ENCODE results near the gene IGF1R.

Gene IGF1R

DNA sequence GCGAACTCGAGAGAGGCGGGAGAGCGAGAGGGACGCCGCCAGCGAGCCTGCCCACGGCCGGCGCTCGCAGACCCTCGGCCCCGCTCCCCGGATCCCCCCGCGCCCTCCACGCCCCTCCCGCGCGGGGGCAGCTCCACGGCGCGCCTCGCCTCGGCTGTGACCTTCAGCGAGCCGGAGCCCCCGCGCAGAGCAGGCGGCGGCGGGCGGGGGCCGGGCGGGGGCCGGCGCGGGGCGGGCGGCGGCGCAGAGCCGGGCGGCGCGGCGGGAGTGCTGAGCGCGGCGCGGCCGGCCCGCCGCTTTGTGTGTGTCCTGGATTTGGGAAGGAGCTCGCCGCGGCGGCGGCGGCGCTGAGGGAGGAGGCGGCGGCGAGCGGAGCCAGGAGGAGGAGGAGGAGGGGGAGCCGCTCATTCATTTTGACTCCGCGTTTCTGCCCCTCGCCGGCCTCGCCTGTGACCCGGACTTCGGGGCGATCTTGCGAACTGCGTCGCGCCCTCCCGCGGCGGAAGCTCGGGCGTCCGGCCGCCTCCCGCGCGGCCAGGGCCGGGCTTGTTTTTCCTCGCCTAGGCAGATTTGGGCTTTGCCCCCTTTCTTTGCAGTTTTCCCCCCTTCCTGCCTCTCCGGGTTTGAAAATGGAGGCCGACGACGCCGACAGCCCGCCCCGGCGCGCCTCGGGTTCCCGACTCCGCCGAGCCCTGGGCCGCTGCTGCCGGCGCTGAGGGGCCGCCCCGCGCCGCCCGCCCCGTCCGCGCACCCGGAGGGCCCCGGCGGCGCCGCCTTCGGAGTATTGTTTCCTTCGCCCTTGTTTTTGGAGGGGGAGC, 524 bp downstream of the IGF1R start:
- FAIRE-seq = no peak

DNA sequence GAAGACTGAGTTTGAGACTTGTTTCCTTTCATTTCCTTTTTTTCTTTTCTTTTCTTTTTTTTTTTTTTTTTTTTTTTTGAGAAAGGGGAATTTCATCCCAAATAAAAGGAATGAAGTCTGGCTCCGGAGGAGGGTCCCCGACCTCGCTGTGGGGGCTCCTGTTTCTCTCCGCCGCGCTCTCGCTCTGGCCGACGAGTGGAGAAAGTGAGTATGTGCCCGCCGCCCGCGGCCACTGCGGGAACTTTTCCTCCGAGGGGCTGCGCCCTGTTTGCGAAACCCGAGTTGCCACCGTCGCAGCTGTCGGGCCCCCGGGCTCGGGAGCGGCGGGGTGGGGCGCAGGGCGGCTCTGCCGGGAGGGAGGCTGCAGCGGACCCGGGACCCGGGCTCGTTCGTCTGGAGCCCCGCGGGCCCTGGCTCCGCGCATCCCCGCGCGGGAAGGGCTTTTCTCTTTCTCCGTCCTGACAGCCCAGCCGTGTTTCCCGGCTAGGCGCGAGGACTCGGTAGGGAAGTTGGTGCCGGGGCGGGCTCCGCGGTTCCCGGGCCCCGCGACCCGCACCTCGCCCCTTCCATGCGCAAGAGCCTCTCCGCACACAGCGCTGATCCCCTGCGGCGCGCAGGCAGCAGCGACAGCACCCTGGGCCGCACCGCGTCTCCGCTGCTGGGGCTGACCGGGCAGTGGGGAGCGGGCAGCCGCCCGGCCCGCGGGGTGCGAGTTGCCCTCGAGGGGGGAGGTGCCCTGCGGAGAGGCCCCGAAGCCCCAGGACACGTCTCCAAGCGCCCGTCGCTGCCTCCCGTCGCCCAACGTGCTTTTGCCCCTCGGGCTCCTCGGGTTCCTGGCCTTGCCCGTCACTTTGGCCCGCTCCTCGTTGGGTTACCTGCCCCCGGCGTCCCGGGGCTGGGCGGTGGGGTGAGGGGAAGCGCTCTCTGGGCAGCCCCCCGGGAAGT, 1.4 kb downstream of the IGF1R start:
- FAIRE-seq = no peak

DNA sequence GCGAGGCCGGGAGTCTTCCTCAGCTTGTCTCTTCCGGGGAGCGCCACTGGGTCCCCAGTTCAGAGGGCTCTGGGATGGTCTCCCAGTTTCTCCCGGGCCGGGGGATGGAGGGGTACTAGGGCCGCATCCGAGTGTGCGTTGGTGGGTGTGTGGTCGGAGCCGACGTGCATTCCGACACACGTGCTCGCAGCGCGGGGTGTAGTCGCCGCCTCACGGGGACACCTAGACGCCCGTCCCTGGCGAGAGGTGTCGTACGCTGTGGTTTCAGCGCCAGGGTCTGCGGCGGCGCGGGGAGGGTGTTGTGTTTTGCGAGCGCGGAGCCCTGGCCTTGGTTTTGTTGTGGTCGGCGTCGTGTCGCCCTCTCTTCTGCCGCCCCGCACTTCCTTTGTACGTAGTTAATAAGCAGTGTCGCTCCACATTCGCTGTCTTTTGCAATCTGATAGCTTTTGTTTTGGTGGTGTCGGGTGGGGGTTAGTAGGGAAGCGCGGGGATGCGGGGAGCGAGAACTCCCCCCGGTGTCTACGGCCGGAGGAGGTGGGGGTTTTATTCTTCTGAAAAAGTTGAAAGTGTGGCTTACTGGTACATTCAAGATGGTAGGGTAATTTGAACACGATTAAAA, 2.2 kb downstream of the IGF1R start:
- no peak for FAIRE-seq

DNA sequence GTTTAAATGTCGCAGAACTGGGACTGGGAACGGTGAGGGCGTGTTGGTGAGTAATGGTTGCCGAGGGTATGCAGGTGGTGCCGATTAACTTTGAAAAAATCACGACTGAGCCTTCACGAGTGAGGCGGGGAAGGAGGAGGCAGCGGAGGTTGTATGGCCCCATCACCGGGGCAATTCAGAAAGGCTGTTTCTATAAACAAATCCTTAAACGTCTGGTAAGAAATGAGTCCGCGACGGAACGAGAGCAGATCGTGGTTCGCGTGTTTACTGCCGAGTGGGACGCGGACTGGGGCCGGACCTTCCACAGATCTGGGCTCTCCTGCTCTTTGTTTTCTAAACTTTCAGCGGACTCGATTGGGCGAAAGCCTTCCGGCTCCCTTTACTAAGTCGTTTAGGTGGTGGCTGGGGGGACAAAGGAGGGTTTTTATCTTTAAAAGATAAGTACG, 2.7 kb downstream of the IGF1R start:
- FAIRE-seq = no peak

DNA sequence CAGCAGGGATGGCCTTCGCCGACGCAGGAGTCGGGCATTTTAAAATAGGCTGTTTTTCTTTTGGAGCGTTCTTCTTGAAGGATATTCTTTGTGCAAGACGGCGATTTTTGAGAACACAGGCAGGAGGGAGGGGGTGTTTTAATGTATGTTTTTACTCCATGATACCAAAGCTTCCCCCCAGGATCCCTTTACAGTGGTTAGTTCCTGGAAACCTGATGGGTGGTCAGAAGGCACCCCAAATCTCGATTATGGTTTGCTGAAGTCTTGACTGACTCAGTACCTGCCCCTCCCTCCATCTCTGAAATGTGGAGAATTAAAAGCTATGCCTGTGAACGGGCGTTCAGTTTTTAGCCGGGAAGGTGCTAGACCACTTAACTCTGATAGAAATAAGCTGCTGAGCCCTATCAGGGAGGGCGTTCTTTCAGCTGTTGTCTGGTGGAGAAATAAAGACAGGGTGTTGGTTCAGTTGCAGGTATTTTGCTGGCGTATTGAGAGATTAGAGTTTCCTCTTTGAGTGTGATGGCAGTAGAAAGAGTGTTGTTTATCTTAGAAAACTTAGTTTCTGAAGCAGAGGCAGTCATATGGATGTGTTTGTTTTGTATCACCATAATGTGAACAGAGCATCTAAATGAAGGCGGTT, 3.4 kb downstream of the IGF1R start:
- FAIRE-seq = peak; percentile 6

DNA sequence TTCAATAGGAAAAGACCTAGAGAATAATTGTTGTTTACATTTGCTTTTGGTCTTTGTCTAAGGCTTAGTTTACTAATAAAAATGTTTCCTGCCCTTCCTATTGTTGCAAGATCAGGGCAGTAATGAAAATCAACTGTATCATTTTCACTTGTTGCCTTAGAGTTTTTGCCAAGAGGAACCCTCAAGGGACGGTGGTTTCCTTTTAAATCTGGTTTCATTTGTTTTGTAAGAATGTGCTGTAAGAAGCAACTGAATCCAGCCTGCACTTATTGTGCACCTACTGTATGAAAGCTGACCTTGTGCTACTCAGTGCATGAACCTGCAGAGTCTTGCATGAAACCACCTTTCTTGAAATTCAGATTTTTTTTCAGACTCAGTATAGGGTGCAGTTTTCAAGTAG, 5.3 kb downstream of the IGF1R start:
- no peak for FAIRE-seq

DNA sequence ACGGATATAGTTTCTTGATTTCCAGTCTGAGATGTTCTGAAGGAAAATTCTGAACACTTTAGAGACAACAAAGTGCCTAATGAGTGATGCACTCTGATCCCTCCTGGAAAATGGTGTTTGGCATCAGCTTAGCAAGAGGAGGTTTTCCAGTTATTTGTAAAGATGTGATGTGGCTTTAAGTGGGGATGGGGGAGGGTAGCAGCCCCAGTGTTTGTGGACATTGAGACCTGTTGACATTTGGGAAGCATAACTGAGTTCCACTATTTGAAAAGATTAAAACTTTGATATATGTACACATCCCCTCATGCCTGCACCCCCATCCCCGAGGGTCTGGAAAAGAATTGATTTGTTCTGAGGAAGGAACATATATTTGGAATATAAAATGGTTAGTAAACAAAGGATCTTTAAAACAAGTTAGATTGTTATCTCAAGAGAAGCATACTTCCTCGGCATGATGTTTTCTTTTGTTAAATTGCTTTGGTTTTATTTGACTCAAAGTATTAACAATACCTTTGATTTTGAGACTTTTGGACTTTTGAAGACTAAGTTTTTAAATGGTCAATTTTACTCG, 6.5 kb downstream of the IGF1R start:
- peak; percentile 37 for FAIRE-seq

DNA sequence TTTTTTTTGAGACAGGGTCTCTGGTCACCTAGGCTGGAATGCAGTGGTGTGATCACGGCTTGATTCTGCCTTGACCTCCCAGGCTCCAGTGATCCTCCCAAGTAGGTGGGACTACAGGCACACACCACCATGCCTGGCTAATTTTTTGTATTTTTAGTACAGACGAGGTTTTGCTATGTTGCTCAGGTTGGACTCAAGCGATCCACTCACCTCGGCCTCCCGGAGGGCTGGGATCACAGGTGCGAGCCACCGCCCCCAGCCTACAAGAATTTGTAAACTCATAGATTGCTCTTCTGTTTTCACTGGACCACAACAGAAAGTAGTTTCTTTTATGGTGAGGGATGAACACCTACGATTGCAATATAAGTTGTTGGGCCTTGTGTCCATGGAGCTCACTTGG, 7.4 kb downstream of the IGF1R start:
- FAIRE-seq = no peak

DNA sequence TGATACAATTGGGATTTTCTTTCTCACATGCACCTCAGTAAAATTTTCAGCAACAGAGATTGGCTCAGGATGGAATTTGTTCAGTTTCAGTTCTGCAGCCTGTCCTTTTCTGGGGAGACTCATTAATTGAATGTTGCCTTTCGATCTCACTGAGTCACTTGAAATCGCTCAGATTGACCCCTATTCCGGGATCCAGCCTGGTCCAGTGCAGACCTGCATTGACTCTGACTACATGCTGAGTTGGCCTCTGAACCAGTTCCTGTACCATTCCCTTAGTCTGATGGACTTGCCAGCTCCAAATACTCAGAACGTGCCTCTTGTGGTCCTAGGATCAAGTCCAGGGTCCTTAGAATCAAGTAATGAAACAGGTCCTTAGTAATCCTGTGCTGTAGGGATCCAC, 9.4 kb downstream of the IGF1R start:
- no peak for FAIRE-seq

DNA sequence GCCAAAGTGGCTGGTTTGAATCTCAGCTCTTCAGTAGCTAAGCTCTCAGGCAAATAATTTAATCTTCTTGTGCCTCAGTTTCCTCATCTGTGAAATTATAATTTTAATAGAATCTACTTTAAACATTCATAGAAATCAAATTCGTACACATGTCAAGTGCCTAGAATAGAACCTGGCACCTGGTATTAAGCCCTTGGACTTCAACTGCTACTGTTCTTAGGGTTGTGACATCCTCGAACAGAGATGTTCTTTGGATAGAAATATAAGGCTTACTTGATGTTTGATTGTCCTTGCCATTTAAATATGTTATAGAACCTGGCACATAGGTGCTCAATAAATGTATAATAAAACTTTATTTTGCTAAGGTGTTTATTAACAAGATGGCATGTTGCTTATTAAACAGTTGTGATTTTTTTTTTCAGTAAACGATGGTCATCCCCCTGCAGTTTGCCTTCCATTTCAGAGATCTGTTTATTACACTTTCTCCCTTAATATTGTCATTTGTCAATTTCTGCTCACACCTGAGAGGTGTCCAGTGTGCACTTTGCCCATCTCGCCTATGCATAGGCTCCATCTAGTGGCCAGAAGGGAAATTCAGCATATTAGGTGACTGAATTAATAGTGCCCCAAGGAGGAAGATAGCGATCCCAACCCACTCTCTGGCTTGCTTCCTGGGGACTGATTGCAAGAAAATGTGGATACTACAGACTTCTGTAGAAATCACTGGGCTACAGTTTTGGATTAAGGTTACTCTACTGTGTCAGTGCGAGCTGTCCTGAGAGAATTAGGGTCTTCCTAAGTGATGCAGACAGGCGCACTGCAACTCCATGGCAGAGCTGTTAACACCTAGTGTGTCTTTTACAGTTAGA, 10.7 kb downstream of the IGF1R start:
- FAIRE-seq = peak; percentile 67

DNA sequence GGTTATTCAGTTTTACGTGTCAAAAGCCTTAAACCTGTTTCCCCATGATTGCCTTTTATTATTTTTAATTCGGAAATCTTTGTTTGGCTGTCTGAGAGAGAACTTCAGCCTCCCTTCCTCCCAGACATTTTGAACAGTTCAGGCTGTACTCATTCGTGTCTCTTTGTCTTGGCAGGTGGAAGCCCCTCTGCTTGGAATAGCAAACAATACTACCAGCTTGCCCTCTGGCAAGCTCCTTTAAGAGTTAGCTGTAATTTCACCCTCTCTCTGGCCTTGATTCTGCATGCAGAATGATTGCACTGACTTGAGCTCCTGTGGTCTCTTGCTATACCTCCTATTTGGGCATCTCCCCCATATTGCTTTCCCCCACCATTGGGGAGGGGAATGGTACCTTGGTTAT, 11.7 kb downstream of the IGF1R start:
- FAIRE-seq = no peak

DNA sequence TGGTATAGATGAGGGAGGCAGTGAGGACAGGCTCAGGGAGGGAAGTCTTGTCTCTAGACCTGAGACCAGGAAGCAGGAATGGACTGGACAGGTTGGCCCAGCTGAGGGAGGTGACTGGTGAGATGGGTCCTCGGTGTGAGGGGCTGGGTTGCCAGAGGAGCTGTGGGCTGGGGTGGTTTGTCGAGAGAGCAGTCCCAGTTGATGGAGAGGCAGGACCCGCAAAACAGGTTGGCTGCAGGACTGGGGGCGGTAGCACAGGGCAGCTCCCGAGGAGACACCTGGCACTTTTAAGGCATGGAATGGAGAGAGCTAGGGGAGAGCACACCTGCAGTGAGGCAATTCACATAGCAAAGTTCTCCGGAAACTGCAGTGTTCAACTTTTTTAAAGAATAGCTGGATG, 14.7 kb downstream of the IGF1R start:
- FAIRE-seq = no peak

DNA sequence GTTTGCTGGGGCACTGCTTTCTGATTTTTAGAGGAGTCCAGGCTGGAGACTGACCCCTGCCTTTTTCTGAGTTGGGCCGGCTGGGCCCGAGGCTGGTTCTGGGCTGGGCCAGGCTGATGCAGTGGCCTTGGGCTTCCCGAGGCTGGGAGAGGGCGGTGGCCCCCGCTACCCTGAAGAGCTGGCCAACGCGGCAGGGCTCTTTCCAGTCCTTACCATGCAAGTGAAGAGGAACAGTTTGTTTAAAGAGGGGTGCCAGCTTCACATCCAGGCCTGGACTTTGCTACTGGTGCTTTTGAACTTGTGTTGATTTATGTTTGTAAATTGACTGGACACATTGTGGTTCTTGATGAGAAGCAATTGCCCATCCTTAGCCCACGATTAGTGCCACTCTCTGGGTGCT, 15.3 kb downstream of the IGF1R start:
- FAIRE-seq = no peak

DNA sequence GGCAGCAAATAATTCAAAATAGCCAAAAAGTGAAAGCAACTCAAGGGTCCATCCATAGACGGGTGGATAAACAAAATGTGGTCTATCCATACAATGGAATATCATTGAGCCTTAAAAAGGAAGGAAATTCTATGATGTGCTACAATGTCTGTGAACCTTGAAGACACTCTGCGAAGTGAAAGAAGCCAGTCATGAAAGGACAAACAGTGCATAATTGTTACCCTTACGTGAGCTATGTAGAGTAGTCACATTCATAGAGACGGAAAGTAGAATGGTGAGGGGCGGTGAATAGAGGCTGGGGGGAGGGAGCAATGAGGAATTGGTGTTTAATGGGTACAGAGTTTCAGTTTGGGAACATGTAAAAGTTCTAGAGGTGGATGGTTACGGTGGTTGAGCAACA, 18.1 kb downstream of the IGF1R start:
- no peak for FAIRE-seq

DNA sequence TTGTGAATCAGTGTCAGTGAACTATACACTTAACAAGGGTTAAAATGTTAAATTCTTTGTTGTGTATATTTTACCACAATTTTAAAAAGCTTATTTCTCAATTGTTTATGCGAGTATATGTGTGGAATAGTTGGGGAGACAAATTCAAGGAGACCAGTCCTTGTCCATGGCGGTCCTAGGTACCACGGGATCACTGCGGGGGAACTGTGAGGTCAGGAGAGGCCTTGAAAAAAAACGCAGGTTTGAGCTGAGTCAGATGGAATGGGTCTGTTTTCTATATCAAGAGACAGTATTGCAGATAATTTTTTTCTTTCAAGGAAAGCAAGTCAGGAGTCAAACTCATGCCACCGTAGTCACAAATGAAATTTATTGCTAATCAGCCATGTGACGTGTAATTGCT, 18.5 kb downstream of the IGF1R start:
- FAIRE-seq = no peak

DNA sequence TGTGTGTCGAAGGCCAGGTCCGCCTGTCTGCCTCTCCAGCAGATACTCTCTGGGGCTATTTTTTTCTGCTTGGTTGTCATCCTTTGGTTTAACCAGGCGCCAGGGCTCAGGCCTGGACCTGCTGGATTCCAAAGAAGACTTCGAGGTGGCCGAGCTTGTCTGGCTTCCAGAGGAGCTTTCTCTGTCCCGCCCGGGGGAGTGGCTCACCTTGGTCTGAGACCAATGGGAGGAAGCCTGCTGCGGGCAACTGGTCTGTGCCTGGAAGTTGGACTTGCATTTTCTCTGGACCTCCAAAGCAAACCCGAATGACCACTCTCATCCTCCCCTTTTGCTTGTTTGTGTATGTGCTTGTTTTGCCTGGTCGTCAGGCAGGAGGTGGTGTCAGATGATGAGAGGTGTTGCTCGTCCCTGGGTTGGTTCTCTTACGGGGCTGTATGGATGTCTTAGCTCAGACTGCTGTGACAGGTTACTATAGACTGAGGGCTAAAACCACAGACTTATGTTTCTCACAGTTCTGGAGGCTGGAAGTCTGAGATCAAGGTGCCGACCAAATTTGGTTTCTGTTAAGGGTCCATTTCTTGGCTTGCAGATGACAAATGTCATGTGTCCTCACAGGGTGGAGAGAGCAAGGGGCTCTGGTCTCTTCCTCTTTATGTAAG, 19.3 kb downstream of the IGF1R start:
- FAIRE-seq = no peak

DNA sequence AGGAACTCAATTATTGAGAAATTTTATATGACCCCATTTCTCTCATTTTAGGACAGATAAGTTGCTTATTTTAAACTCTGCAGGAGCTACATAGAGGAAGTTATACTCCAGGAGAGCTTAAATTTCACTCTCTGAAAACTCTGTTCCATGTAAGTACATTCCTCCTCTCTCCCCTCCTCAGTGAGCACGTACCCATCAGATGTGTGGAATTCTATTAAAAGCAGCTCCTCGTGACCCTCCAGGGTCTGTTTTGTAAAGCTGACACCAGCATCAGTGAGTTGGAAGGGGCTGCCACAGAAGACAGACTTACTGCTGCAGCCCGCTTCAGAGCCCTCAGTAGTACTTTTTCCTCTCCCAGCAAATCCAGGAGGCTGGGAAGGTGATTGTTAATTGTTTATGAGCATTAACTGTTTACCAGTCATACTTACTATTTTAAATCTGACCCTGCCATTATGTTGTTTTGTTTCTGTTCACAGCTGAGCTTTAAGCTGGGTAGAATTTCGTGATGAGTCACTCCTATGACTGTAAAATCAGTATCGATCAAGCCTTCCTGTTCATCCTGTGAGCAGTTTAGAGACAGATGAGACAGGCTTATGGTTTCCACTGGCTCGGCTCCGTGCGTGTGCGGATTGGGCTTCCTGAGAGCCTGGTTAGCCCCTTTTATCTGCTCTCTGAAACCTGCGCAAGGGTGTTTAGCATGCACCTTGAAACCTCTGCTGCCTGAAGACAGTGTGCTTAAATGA, 20.4 kb downstream of the IGF1R start:
- no peak for FAIRE-seq

DNA sequence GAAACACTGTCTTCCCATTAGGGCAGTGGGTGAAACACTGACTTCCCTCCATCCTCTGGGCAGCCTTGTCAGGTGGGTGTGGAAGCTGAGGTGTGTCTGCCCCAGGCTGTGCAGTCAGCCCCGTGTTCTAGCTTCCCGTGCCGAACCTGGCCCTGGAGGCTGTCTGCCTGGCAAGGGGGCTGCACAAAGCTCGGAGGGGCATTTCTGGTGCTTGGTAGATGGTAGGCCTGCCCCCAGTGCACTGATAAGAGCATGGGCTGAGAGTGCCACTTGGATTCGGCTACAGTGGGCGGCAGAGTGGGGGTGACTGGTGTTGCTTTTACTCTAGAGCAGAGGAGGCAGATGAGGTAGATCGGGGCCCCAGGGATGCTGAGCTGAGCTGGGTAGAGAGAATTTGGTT, 21.3 kb downstream of the IGF1R start:
- FAIRE-seq = no peak

DNA sequence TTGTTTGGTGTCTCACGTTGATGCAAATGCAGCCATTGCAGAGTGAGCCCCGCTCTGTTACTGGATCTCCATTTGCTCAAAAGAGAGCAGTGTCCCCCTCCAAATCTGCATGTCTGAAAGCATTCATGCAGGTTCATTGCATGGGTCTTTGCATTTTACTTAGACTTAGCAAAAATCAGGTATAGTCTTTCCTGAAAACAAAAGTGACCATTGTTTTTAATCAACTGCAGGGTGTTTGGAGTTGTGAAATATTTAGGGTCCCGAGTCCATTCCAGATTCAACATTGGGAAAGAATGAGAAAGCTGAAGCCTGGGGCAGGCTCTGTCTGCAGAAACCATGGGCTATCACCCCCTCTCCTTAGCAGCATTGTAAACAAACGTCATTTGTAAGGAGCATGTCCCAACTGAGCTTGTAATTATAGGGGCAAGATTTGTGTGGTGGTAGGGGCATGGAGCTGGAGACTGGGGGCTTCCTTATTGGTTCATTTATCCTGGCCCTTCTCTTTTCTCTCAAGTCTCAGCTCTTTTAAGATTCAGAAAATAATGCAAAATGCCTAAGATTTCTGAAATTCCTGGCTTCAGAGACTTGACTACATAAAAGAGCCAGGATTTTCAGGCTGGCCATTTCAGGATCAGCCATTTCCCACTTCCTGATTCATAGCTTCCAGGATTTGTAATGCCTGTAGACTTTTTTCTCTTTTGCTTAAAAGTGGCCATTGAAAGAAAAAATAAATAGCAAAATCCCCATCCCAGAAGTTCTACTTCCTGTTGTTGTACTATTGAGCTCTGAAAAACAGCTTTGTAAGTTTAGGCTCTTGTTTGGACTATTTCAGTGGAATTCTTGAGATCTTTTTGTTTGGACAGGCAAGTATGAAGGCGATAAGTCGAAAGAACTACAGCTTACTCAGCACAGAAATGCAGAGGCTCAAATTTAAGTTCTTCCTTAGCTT, 23.0 kb downstream of the IGF1R start:
- FAIRE-seq = peak; percentile 58
